HepG2 (cell line): ENCODE data around the gene ITIH3. TPM values are rescaled to one million over a fixed set of nuclear protein-coding genes. Genes with fewer than 3 reads are reported as not detected.

Experiments used
- AGO2 ChIP-seq: fragments of 200-400 bp; formaldehyde crosslinking; optimal IDR thresholded peaks from 2 replicates; pipeline ENCODE3; 2017; ENCODE audit warnings: mild to moderate bottlenecking, low read depth, low read length, moderate library complexity
- CBFB ChIP-seq: sonication (generic); formaldehyde crosslinking; IDR thresholded peaks from 2 replicates; pipeline ENCODE4 v1.4.0; 2020; ENCODE audit warnings: missing genetic modification reagents
- JUN ChIP-seq: sonication (generic); formaldehyde crosslinking; IDR thresholded peaks from 2 replicates; pipeline ENCODE4 v1.4.0; 2020; ENCODE audit warnings: mild to moderate bottlenecking, missing genetic modification reagents
- KAT8 ChIP-seq: IDR thresholded peaks from 2 replicates; pipeline ENCODE4 v1.6.1; 2016; ENCODE audit warnings: missing genetic modification reagents, missing compliant biosample characterization
- MAFG ChIP-seq: sonication (generic); formaldehyde crosslinking; IDR thresholded peaks from 2 replicates; pipeline ENCODE4 v1.5.1; 2020; ENCODE audit warnings: mild to moderate bottlenecking, missing genetic modification reagents
- MTA3 ChIP-seq: sonication (generic); formaldehyde crosslinking; IDR thresholded peaks from 2 replicates; pipeline ENCODE4 v1.4.0; 2020; ENCODE audit warnings: missing genetic modification reagents
- POLR2AphosphoS2 ChIP-seq: IDR thresholded peaks from 2 replicates; pipeline ENCODE4 v1.6.1; 2011; ENCODE audit warnings: low read depth, low read length, improper control_type of control experiment
- SOX5 ChIP-seq: IDR thresholded peaks from 2 replicates; pipeline ENCODE4 v1.6.1; 2016; ENCODE audit warnings: borderline replicate concordance
- ZKSCAN1 ChIP-seq: fragments of 150-350 bp; IDR thresholded peaks from 2 replicates; pipeline ENCODE4 v1.6.1; 2014; ENCODE audit warnings: low read length
- ZNF205 ChIP-seq: IDR thresholded peaks from 2 replicates; pipeline ENCODE4 v1.6.1; 2018; ENCODE audit warnings: missing biosample characterization, missing genetic modification reagents
- ZNF34 ChIP-seq: sonication (generic); formaldehyde crosslinking; IDR thresholded peaks from 2 replicates; pipeline ENCODE4 v1.4.0; 2020; ENCODE audit warnings: mild to moderate bottlenecking, missing genetic modification reagents, borderline replicate concordance
- ZNF550 ChIP-seq: sonication (generic); formaldehyde crosslinking; IDR thresholded peaks from 2 replicates; pipeline ENCODE4 v1.4.0; 2020; ENCODE audit warnings: mild to moderate bottlenecking, missing genetic modification reagents, borderline replicate concordance
- ZNF678 ChIP-seq: sonication (generic); formaldehyde crosslinking; IDR thresholded peaks from 2 replicates; pipeline ENCODE4 v1.4.0; 2020; ENCODE audit warnings: mild to moderate bottlenecking, missing genetic modification reagents
- ZSCAN31 ChIP-seq: sonication (generic); formaldehyde crosslinking; IDR thresholded peaks from 2 replicates; pipeline ENCODE4 v1.5.0; 2020; ENCODE audit warnings: low read depth, mild to moderate bottlenecking, missing genetic modification reagents
- ZZZ3 ChIP-seq: sonication (generic); formaldehyde crosslinking; IDR thresholded peaks from 2 replicates; pipeline ENCODE4 v1.4.0; 2020; ENCODE audit warnings: missing genetic modification reagents, mild to moderate bottlenecking, borderline replicate concordance
- polyA plus RNA-seq, 8 experiments: library from polyadenylated mRNA; depleted of rRNA in 3 of 8; stranded (reverse) in 7 of 8; unstranded in 1 of 8; fragments of >200 nt; fragmentation: Illumina TruSeq in 4 of 8; extraction: Trizol in 4 of 8; gene quantifications; 2 replicates each; pipeline versions ENCODE4 v1.2.1 to v1.2.3, GENCODE V29; 2011 to 2016; ENCODE audit warnings: low read depth in 4 of 8, missing spikeins in 1 of 8, mixed read lengths in 1 of 8; ENCODE audit not compliant: insufficient read depth in 1 of 8
- total RNA-seq, 5 experiments: library from RNA; depleted of rRNA; stranded (reverse); fragments of >200 nt; fragmentation: Illumina TruSeq; extraction: Trizol; gene quantifications; 2 replicates each; pipeline ENCODE4 v1.2.3, GENCODE V29; 2016; ENCODE audit warnings: low read depth in 1 of 5
- TF ChIP-seq, protein P1 (sequence below): sonication (generic); formaldehyde crosslinking; IDR thresholded peaks from 2 replicates; pipeline ENCODE4 v1.4.0; 2020; ENCODE audit warnings: missing genetic modification reagents, borderline replicate concordance
- TF ChIP-seq, protein P2 (sequence below): IDR thresholded peaks from 2 replicates; pipeline ENCODE4 v1.6.1; 2016; ENCODE audit warnings: low read depth, missing genetic modification reagents, missing compliant biosample characterization
- TF ChIP-seq, protein P3 (sequence below): sonication (generic); formaldehyde crosslinking; conservative IDR thresholded peaks from 2 replicates; pipeline ENCODE4 v1.5.0; 2020; ENCODE audit warnings: missing genetic modification reagents

Gene ITIH3
- total and polyA plus RNA-seq, 2 of the 13 experiments (the other 11 are each of a cell fraction or from before 2014, with no cell fraction given), result 105 to 632 TPM

DNA sequence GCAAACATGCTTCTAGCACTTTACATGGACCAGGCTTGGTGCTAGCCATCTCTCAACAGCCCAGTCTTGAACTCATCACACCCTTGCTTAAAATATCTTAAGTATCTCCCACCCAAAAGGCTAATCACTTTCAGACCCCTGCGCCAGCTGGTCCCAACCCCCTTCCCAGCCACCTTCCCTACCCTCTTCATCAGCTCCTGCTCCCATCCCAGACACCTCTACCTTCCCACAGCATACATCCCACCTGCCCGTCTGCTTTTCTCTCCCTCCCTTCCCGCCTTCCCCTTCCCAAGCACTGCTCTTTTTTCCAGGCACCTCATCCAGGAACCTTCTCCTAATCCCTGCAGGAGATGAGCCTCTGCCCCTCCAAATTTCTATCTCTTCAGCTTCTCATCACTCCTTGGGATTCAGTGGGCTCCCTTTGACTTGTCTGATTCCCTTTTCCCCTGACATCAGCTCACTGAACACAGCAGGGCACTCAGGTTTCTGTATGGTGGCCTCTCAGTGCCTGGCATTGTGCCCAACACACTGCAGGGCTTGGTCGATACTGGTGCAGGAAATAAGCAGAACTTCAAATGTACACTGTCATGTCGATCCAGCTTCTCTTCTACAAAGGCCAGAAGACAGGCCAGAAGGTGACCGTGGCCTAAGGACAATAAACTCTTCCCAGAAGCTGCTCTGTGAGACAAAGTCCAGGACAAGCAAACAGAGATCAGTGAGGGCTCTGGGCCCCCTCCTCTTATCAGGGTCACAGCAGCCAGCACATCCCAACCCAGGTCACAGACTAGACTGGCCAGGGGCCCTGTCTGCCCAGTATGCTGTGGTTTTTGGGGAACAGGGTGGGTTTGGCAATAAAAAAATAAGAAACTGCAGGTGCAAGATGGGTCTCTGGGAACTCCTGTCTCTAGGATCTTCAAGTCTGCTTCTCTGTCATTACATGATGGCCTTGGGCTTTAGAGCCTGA lies 19.4 kb upstream of the ITIH3 start (continued):
- TF ChIP-seq AGO2 (no peak), KAT8 (CRISPR knock-in tag) (peak; percentile 67; the same call in 1 of the 2 replicates), POLR2AphosphoS2 (no peak), ZSCAN31 (CRISPR knock-in tag) (peak; percentile 54; the same call in 1 of the 2 replicates), JUN (CRISPR knock-in tag) (no peak), ZNF678 (CRISPR knock-in tag) (no peak), ZNF34 (CRISPR knock-in tag) (peak; percentile 51; the same call in 1 of the 2 replicates), MTA3 (CRISPR knock-in tag) (no peak), ZNF205 (CRISPR knock-in tag) (peak; percentile 89), ZZZ3 (CRISPR knock-in tag) (no peak), MAFG (CRISPR knock-in tag) (no peak), CBFB (CRISPR knock-in tag) (peak; percentile 49; the same call in 1 of the 2 replicates), ZNF550 (no peak), ZKSCAN1 (no peak), SOX5 (CRISPR knock-in tag) (peak; percentile 95)
- TF ChIP-seq, protein P1, sequence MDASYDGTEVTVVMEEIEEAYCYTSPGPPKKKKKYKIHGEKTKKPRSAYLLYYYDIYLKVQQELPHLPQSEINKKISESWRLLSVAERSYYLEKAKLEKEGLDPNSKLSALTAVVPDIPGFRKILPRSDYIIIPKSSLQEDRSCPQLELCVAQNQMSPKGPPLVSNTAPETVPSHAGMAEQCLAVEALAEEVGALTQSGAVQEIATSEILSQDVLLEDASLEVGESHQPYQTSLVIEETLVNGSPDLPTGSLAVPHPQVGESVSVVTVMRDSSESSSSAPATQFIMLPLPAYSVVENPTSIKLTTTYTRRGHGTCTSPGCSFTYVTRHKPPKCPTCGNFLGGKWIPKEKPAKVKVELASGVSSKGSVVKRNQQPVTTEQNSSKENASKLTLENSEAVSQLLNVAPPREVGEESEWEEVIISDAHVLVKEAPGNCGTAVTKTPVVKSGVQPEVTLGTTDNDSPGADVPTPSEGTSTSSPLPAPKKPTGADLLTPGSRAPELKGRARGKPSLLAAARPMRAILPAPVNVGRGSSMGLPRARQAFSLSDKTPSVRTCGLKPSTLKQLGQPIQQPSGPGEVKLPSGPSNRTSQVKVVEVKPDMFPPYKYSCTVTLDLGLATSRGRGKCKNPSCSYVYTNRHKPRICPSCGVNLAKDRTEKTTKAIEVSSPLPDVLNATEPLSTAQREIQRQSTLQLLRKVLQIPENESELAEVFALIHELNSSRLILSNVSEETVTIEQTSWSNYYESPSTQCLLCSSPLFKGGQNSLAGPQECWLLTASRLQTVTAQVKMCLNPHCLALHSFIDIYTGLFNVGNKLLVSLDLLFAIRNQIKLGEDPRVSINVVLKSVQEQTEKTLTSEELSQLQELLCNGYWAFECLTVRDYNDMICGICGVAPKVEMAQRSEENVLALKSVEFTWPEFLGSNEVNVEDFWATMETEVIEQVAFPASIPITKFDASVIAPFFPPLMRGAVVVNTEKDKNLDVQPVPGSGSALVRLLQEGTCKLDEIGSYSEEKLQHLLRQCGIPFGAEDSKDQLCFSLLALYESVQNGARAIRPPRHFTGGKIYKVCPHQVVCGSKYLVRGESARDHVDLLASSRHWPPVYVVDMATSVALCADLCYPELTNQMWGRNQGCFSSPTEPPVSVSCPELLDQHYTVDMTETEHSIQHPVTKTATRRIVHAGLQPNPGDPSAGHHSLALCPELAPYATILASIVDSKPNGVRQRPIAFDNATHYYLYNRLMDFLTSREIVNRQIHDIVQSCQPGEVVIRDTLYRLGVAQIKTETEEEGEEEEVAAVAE (CRISPR knock-in tag), result no peak
- TF ChIP-seq, protein P2, sequence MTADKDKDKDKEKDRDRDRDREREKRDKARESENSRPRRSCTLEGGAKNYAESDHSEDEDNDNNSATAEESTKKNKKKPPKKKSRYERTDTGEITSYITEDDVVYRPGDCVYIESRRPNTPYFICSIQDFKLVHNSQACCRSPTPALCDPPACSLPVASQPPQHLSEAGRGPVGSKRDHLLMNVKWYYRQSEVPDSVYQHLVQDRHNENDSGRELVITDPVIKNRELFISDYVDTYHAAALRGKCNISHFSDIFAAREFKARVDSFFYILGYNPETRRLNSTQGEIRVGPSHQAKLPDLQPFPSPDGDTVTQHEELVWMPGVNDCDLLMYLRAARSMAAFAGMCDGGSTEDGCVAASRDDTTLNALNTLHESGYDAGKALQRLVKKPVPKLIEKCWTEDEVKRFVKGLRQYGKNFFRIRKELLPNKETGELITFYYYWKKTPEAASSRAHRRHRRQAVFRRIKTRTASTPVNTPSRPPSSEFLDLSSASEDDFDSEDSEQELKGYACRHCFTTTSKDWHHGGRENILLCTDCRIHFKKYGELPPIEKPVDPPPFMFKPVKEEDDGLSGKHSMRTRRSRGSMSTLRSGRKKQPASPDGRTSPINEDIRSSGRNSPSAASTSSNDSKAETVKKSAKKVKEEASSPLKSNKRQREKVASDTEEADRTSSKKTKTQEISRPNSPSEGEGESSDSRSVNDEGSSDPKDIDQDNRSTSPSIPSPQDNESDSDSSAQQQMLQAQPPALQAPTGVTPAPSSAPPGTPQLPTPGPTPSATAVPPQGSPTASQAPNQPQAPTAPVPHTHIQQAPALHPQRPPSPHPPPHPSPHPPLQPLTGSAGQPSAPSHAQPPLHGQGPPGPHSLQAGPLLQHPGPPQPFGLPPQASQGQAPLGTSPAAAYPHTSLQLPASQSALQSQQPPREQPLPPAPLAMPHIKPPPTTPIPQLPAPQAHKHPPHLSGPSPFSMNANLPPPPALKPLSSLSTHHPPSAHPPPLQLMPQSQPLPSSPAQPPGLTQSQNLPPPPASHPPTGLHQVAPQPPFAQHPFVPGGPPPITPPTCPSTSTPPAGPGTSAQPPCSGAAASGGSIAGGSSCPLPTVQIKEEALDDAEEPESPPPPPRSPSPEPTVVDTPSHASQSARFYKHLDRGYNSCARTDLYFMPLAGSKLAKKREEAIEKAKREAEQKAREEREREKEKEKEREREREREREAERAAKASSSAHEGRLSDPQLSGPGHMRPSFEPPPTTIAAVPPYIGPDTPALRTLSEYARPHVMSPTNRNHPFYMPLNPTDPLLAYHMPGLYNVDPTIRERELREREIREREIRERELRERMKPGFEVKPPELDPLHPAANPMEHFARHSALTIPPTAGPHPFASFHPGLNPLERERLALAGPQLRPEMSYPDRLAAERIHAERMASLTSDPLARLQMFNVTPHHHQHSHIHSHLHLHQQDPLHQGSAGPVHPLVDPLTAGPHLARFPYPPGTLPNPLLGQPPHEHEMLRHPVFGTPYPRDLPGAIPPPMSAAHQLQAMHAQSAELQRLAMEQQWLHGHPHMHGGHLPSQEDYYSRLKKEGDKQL, result 0 out of 2 replicates have a peak, but pooled peaks have one; percentile 37
- TF ChIP-seq, protein P3, sequence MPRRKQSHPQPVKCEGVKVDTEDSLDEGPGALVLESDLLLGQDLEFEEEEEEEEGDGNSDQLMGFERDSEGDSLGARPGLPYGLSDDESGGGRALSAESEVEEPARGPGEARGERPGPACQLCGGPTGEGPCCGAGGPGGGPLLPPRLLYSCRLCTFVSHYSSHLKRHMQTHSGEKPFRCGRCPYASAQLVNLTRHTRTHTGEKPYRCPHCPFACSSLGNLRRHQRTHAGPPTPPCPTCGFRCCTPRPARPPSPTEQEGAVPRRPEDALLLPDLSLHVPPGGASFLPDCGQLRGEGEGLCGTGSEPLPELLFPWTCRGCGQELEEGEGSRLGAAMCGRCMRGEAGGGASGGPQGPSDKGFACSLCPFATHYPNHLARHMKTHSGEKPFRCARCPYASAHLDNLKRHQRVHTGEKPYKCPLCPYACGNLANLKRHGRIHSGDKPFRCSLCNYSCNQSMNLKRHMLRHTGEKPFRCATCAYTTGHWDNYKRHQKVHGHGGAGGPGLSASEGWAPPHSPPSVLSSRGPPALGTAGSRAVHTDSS (CRISPR knock-in tag), result no peak
